Activated effector memory CD4-positive, alpha-beta T cell treated with Interleukin-2 at 50 U/mL for 16 hours (primary cell): ENCODE results near the gene AHDC1.
"Not testable (repeated sequence)": the region's sequence is repeated elsewhere in the genome, so short reads cannot be mapped to it uniquely, and the experiment has no call there.

ENCODE experiments used
- DNase-seq: peaks from one replicate; pipeline ENCODE4 v3.0.0-alpha.2; 2020

AHDC1 gene

GRCh38 chr1:27632387-27633297, 28.7 kb upstream of the AHDC1 start:
- no peak for DNase-seq

- no peak for DNase-seq
Measured at GRCh38 chr1:27630859-27631491, 27.0 kb upstream of the AHDC1 start.

GRCh38 chr1:27628712-27629111, 24.8 kb upstream of the AHDC1 start:
- DNase-seq: no peak

- not testable (repeated sequence) for DNase-seq
Measured at GRCh38 chr1:27627733-27628132, 23.8 kb upstream of the AHDC1 start.

- DNase-seq: no peak
Measured at GRCh38 chr1:27627061-27627460, 23.1 kb upstream of the AHDC1 start.

GRCh38 chr1:27626031-27626935, 22.3 kb upstream of the AHDC1 start:
- DNase-seq: no peak

- DNase-seq: no peak
Measured at GRCh38 chr1:27624467-27625178, 20.7 kb upstream of the AHDC1 start.

- no peak for DNase-seq
Measured at GRCh38 chr1:27623327-27624212, 19.6 kb upstream of the AHDC1 start.

GRCh38 chr1:27622828-27623227, 18.9 kb upstream of the AHDC1 start:
- DNase-seq: no peak

GRCh38 chr1:27621051-27621920, 17.3 kb upstream of the AHDC1 start:
- DNase-seq: no peak

GRCh38 chr1:27619782-27620438, 16.0 kb upstream of the AHDC1 start:
- not testable (repeated sequence) for DNase-seq

GRCh38 chr1:27618341-27619082, 14.6 kb upstream of the AHDC1 start:
- peak; percentile 41 for DNase-seq

GRCh38 chr1:27617420-27617819, 13.5 kb upstream of the AHDC1 start:
- no peak for DNase-seq

GRCh38 chr1:27616441-27616840, 12.5 kb upstream of the AHDC1 start:
- no peak for DNase-seq

- DNase-seq: no peak
Measured at GRCh38 chr1:27615346-27616192, 11.6 kb upstream of the AHDC1 start.

- DNase-seq: no peak
Measured at GRCh38 chr1:27614625-27615344, 10.8 kb upstream of the AHDC1 start.

GRCh38 chr1:27614043-27614624, 10.2 kb upstream of the AHDC1 start:
- no peak for DNase-seq
